CD14-positive monocyte (primary cell): ENCODE measurements around the gene ZNF800. TPM values are rescaled to one million over a fixed set of nuclear protein-coding genes. Genes with fewer than 3 reads are reported as not detected.

Experiments used
- DNase-seq, 3 donors: peaks; one replicate each; pipeline ENCODE4 v3.0.0-alpha.2; 2011 to 2022
- H2AFZ ChIP-seq: 2 replicates; pipeline ENCODE4 v1.6.0; 2012; ENCODE audit warnings: mild to moderate bottlenecking, low read depth, low read length, inconsistent platforms; ENCODE audit not compliant: insufficient read depth, poor library complexity, severe bottlenecking
- H3K27ac ChIP-seq, 2 donors: 1 replicate in 1 of 2; 2 replicates in 1 of 2; pipeline ENCODE4 v1.5.1; 2012 to 2013; ENCODE audit warnings: low read length in 2 of 2, control low read depth in 1 of 2, inconsistent platforms in 1 of 2, low read depth in 1 of 2, mild to moderate bottlenecking in 1 of 2
- H3K27me3 ChIP-seq, 2 donors: one replicate each; pipeline versions ENCODE4 v1.6.0 to v1.6.1; 2011 to 2013; ENCODE audit warnings: low read length in 2 of 2; ENCODE audit not compliant: control insufficient read depth in 2 of 2, insufficient read depth in 2 of 2
- H3K36me3 ChIP-seq, 2 donors: replicated peaks in 1 of 2; 1 replicate in 1 of 2; 2 replicates in 1 of 2; pipeline versions ENCODE4 v1.5.1 to v1.6.1; 2012 to 2013; ENCODE audit warnings: low read length in 2 of 2, control low read depth in 1 of 2, inconsistent platforms in 1 of 2, mild to moderate bottlenecking in 1 of 2; ENCODE audit not compliant: insufficient read depth in 2 of 2, control insufficient read depth in 1 of 2
- H3K4me1 ChIP-seq, 2 donors: 1 replicate in 1 of 2; 2 replicates in 1 of 2; pipeline versions ENCODE4 v1.5.1 to v1.6.1; 2012 to 2013; ENCODE audit warnings: low read length in 2 of 2, control low read depth in 1 of 2, inconsistent platforms in 1 of 2, mild to moderate bottlenecking in 1 of 2, moderate library complexity in 1 of 2; ENCODE audit not compliant: insufficient read depth in 2 of 2, control insufficient read depth in 1 of 2
- H3K4me2 ChIP-seq: replicated peaks from 2 replicates; pipeline ENCODE3; 2012; ENCODE audit warnings: low read length, moderate library complexity, mild to moderate bottlenecking; ENCODE audit not compliant: poor library complexity, severe bottlenecking; ENCODE audit errors: extremely low read depth
- H3K4me3 ChIP-seq, 3 experiments: fragments of 200-600 bp in 1 of 3; sonication (generic) in 1 of 3; replicated peaks in 1 of 3; 1 replicate in 2 of 3; 2 replicates in 1 of 3; pipeline ENCODE4 v1.5.1; 2011 to 2013; ENCODE audit warnings: low read length in 3 of 3, mild to moderate bottlenecking in 3 of 3, control low read depth in 2 of 3, low read depth in 2 of 3, inconsistent platforms in 1 of 3, moderate library complexity in 1 of 3
- H3K79me2 ChIP-seq: 2 replicates; pipeline ENCODE4 v1.6.0; 2012; ENCODE audit warnings: mild to moderate bottlenecking, control low read depth, inconsistent platforms, low read length, moderate library complexity; ENCODE audit not compliant: insufficient read depth
- H3K9ac ChIP-seq: 2 replicates; pipeline ENCODE4 v1.6.0; 2017; ENCODE audit warnings: low read length, mild to moderate bottlenecking; ENCODE audit not compliant: insufficient read depth, poor library complexity, severe bottlenecking
- H3K9me3 ChIP-seq, 2 donors: replicated peaks in 1 of 2; 1 replicate in 1 of 2; 2 replicates in 1 of 2; pipeline versions ENCODE4 v1.5.1 to v1.6.1; 2012 to 2013; ENCODE audit warnings: low read length in 2 of 2, control low read depth in 1 of 2; ENCODE audit not compliant: control insufficient read depth in 1 of 2, insufficient read depth in 1 of 2
- H4K20me1 ChIP-seq: 2 replicates; pipeline ENCODE4 v1.6.0; 2012; ENCODE audit warnings: mild to moderate bottlenecking, low read length, control low read depth, moderate library complexity; ENCODE audit not compliant: insufficient read depth
- H3K27ac Mint-ChIP-seq, 7 donors: one replicate each; pipeline ENCODE4 v1.8.0; 2020; ENCODE audit warnings: mild to moderate bottlenecking in 7 of 7, mixed read lengths in 7 of 7, moderate library complexity in 6 of 7, inconsistent platforms in 2 of 7
- H3K27me3 Mint-ChIP-seq, 3 donors: one replicate each; pipeline ENCODE4 v1.8.0; 2021 to 2022; ENCODE audit warnings: low read depth in 3 of 3, mild to moderate bottlenecking in 3 of 3, mixed read lengths in 3 of 3, moderate library complexity in 3 of 3, inconsistent platforms in 1 of 3
- H3K36me3 Mint-ChIP-seq, 2 donors: one replicate each; pipeline ENCODE4 v1.8.0; 2020; ENCODE audit warnings: mixed read lengths in 2 of 2, inconsistent platforms in 1 of 2, mild to moderate bottlenecking in 1 of 2
- H3K4me1 Mint-ChIP-seq: one replicate; pipeline ENCODE4 v1.8.0; 2020; ENCODE audit warnings: mild to moderate bottlenecking, mixed read lengths
- H3K4me3 Mint-ChIP-seq, 2 donors: one replicate each; pipeline ENCODE4 v1.8.0; 2020; ENCODE audit warnings: mild to moderate bottlenecking in 2 of 2, mixed read lengths in 2 of 2, moderate library complexity in 1 of 2
- H3K9me3 Mint-ChIP-seq, 7 donors: one replicate each; pipeline ENCODE4 v1.8.0; 2020 to 2022; ENCODE audit warnings: mixed read lengths in 7 of 7, mild to moderate bottlenecking in 6 of 7, moderate library complexity in 6 of 7, inconsistent platforms in 2 of 7
- CTCF ChIP-seq: fragments of 200-600 bp; IDR thresholded peaks from one replicate; pipeline ENCODE4 v1.8.0; 2022; ENCODE audit warnings: antibody characterized with exemption, mild to moderate bottlenecking
- WGBS: methylation state at CpG from one replicate; pipeline ENCODE4 v1.1.5; 2013; ENCODE audit warnings: missing lambda C conversion rate; ENCODE audit not compliant: insufficient coverage; 5-methylcytosine and 5-hydroxymethylcytosine counted together
- intact Hi-C, 2 donors: fragments of 100-400 bp; cut with micrococcal nuclease; formaldehyde crosslinking; loops; one replicate each; pipeline versions ENCODE4 v1.15.0 to v1.15.1; 2023
- polyA plus RNA-seq, 3 donors: library from polyadenylated mRNA; depleted of rRNA in 1 of 3; unstranded in 2 of 3; stranded (reverse) in 1 of 3; fragments of 300-500 nt in 2 of 3; fragments of >200 nt in 1 of 3; fragmentation: Illumina TruSeq in 2 of 3; gene quantifications; 1 replicate in 2 of 3; 2 replicates in 1 of 3; pipeline ENCODE4 v1.2.3, GENCODE V29; 2012 to 2021

Gene ZNF800
- polyA plus RNA-seq, 3 donors = 11.8 to 19.6 (median 16.2) TPM

GRCh38 chr7:127379642-127380041 is 12.9 kb downstream of the ZNF800 start:
- H3K4me3 ChIP-seq = no peak overlapping the region
- Mint-ChIP-seq H3K27ac (peak overlapping the region in 1 of 7 donors; percentile 87), H3K4me3 (no peak overlapping the region), H3K36me3 (peaks cover 48 to 50% of the 10 kb centered on the region in 2 donors), H3K9me3 (no peaks in the 10 kb centered on the region), H3K27me3 (no peaks in the 10 kb centered on the region), H3K4me1 (peaks cover 24% of the 10 kb centered on the region)
- WGBS = no CpG with 5 or more reads among the region's 2 CpGs
- H3K79me2 ChIP-seq = peaks cover 78% of the 10 kb centered on the region
- no peak for TF ChIP-seq CTCF
- no peak for DNase-seq
- H3K9me3 ChIP-seq = no peaks in the 10 kb centered on the region
- intact Hi-C loops = loop anchor here in 1 of 2 donors (10.0 kb wide), 1 partner anchor 1565 kb away; no protein-coding TSS in a partner anchor
- H3K9ac ChIP-seq = no peak overlapping the region
- no peak overlapping the region for H3K4me2 ChIP-seq
- peaks cover 44 to 78% of the 10 kb centered on the region in 2 donors for H3K36me3 ChIP-seq
- H3K27me3 ChIP-seq = no peaks in the 10 kb centered on the region
- no peak overlapping the region for H2AFZ ChIP-seq
- no peak overlapping the region for H3K27ac ChIP-seq
- peaks cover 81% of the 10 kb centered on the region for H4K20me1 ChIP-seq
- peaks cover 0 to 3% of the 10 kb centered on the region in 2 donors for H3K4me1 ChIP-seq

- H3K36me3 ChIP-seq = peaks cover 56 to 85% of the 10 kb centered on the region in 2 donors
- no peak overlapping the region for H3K27ac ChIP-seq
- no peak overlapping the region for H2AFZ ChIP-seq
- TF ChIP-seq CTCF = no peak
- H3K4me3 ChIP-seq = no peak overlapping the region
- Mint-ChIP-seq H3K4me1 (peaks cover 24% of the 10 kb centered on the region), H3K9me3 (no peaks in the 10 kb centered on the region), H3K27ac (peak overlapping the region in 1 of 7 donors; percentile 71), H3K27me3 (no peaks in the 10 kb centered on the region), H3K4me3 (no peak overlapping the region), H3K36me3 (peaks cover 55 to 58% of the 10 kb centered on the region in 2 donors)
- peaks cover 0 to 3% of the 10 kb centered on the region in 2 donors for H3K4me1 ChIP-seq
- H4K20me1 ChIP-seq = peaks cover 76% of the 10 kb centered on the region
- H3K27me3 ChIP-seq = no peaks in the 10 kb centered on the region
- WGBS = no CpG with 5 or more reads among the region's 1 CpG
- H3K9me3 ChIP-seq = no peaks in the 10 kb centered on the region
- intact Hi-C loops = loop anchor here in 1 of 2 donors (10.0 kb wide), 1 partner anchor 1566 kb away; no protein-coding TSS in a partner anchor
- no peak overlapping the region for H3K4me2 ChIP-seq
- no peak overlapping the region for H3K9ac ChIP-seq
- DNase-seq = no peak
- peaks cover 73% of the 10 kb centered on the region for H3K79me2 ChIP-seq
Observed at GRCh38 chr7:127378537-127378936, 14.0 kb downstream of the ZNF800 start.
